Measurements from ENCODE around the gene NRP1. TPM values are rescaled to one million over a fixed set of nuclear protein-coding genes. Genes with fewer than 3 reads are reported as not detected.

NRP1 gene
- polyA plus RNA-seq, 1 of the 3 experiments (the other 2 are of a cell fraction), result 129 TPM

DNA sequence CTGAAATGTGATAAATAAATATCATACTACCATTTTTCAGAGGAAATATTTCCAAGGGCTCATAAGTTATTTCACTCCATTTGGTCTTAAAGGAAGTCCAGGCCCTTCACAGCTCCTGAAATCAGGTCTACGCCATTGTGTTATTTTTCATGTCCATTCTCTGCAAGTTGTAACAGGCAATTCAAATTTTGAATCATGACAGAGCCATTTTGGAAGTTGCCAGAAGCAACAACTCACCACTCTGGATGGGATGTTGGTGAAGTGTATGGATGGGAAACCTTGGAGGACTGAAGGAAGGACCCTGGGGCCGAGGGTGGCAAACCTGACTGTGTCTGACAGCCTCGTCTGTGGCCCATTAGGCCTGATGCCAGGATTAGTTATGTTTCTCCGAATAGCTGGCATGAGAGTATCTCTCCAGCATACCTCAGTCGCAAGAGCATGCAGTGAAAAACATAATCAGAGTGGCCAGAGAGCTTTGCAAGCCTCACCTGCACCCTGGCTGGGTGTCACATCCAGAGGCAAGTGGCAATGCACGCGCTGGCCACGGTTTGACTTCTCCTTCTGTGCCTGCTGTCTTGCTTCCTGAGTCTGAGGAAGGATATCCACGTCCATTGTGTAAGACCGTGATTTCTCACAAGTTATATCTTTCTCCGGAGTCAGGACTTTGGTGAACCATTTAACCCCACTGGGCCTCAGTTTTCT is 87.1 kb downstream of the NRP1 start (continued):
- TF ChIP-seq, protein P1, sequence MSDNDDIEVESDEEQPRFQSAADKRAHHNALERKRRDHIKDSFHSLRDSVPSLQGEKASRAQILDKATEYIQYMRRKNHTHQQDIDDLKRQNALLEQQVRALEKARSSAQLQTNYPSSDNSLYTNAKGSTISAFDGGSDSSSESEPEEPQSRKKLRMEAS (IDR thresholded peaks at IDR 0.05; ENCODE audit: low read depth), result no peak
- no peak for TF ChIP-seq RCOR1 (IDR thresholded peaks at IDR 0.05; ENCODE audit: low read length)

DNA sequence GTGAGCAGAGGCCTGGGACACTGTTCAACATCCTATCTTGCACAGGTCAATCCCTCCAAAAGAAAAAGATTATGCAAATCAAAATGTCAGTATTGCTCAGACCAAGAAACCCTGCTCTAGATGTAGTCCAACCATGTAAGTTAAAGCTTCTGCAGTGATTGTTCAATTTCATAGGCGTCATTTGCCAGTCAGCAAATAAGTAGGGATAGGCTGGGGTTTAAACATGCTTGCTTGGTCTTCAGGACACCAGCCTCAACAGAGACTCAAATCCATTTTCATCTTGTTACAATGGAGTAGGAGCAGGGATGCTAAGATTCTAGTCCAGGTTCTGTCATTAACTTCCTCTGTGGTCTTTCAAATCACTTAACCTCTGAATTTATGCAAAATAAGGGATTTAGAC is 89.1 kb downstream of the NRP1 start:
- peaks cover 47% of the 10 kb centered on the region for H3K79me2 ChIP-seq (ENCODE audit: insufficient read depth)
- WGBS (ENCODE audit: low lambda C conversion rate), result 100% methylated on average over 1 of the region's 1 CpG
- no peak overlapping the region for H2AFZ ChIP-seq (ENCODE audit: low read depth)
- no peak overlapping the region for H3K9ac ChIP-seq
- H3K9me3 ChIP-seq, result no peaks in the 10 kb centered on the region
- peaks cover 38% of the 10 kb centered on the region for H3F3A ChIP-seq (replicated peaks; ENCODE audit: insufficient read depth)
- H3K27me3 ChIP-seq (ENCODE audit: insufficient read depth), result no peaks in the 10 kb centered on the region
- DNase-seq, result no peak
- H3K4me2 ChIP-seq, result no peak overlapping the region
- H4K20me1 ChIP-seq (ENCODE audit: insufficient read depth), result no peaks in the 10 kb centered on the region
- H3K9me2 ChIP-seq, result no peaks in the 10 kb centered on the region
- ChIA-PET CTCF (no interaction called here), POLR2A (no interaction called here)
- H3K4me3 ChIP-seq (ENCODE audit: low read depth in 2 of 2, low read length in 1 of 2), result no peak overlapping the region
- peaks cover 29 to 77% of the 10 kb centered on the region in 2 experiments for H3K36me3 ChIP-seq (replicated peaks in 1 of 2; ENCODE audit: control insufficient read depth in 1 of 2, insufficient read depth in 2 of 2, low read length in 1 of 2)
- peaks cover 0 to 39% of the 10 kb centered on the region in 2 experiments for H3K4me1 ChIP-seq (ENCODE audit: control insufficient read depth in 1 of 2, insufficient read depth in 2 of 2, low read depth in 1 of 2, low read length in 1 of 2)
- TF ChIP-seq TCF12 (IDR thresholded peaks at IDR 0.05) (no peak), CHD2 (IDR thresholded peaks at IDR 0.05; ENCODE audit: low read length, partially characterized antibody) (no peak), MEF2A (IDR thresholded peaks at IDR 0.05; ENCODE audit: borderline replicate concordance, low read depth) (no peak)
- H3K27ac ChIP-seq (ENCODE audit: low read depth in 2 of 2, low read length in 1 of 2), result no peak overlapping the region; a peak in 1 of 4 replicates

DNA sequence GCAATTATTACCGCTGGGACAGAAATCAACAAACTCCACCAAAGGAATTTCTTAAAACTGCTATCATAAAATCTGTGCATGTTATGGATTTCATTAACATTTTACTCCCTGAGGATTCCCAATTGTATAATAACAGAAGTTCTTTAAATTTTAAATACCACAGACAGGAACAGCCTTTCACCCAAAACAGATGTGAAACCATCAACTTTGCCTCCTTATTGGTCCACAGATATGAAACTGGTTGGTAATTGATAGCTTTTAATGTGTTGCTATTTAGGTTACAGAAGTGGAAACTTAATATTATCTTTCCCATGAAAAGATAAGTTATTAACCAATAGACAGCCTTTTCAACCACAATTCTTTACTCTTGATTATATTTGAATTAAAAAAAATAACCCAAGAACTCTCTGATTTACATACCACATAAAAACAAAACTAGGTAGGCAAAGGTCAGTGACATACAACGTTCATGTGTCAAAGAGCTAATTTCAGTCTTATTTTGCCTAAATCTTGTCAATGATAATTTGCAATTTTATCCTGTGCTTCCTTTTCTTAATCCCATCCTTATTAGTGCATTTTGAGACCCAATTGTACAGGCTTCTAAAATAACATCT is 90.0 kb downstream of the NRP1 start:
- Histone ChIP-seq H3K9ac (no peak overlapping the region), H3K4me3 (ENCODE audit: low read depth in 2 of 2, low read length in 1 of 2) (no peak overlapping the region), H3K27me3 (ENCODE audit: insufficient read depth) (no peaks in the 10 kb centered on the region), H3K4me2 (no peak overlapping the region), H3K79me2 (ENCODE audit: insufficient read depth) (peaks cover 39% of the 10 kb centered on the region), H4K20me1 (ENCODE audit: insufficient read depth) (no peaks in the 10 kb centered on the region), H2AFZ (ENCODE audit: low read depth) (no peak overlapping the region), H3K9me3 (no peaks in the 10 kb centered on the region), H3K36me3 (replicated peaks in 1 of 2; ENCODE audit: control insufficient read depth in 1 of 2, insufficient read depth in 2 of 2, low read length in 1 of 2) (peaks cover 22 to 71% of the 10 kb centered on the region in 2 experiments), H3F3A (replicated peaks; ENCODE audit: insufficient read depth) (peaks cover 47% of the 10 kb centered on the region), H3K4me1 (ENCODE audit: control insufficient read depth in 1 of 2, insufficient read depth in 2 of 2, low read depth in 1 of 2, low read length in 1 of 2) (peaks cover 0 to 40% of the 10 kb centered on the region in 2 experiments), H3K27ac (ENCODE audit: low read depth in 2 of 2, low read length in 1 of 2) (no peak overlapping the region; a peak in 1 of 4 replicates), H3K9me2 (no peaks in the 10 kb centered on the region)
- ChIA-PET POLR2A (no interaction called here), CTCF (no interaction called here)
- TF ChIP-seq JUND (IDR thresholded peaks at IDR 0.05) (no peak), EP300 (IDR thresholded peaks at IDR 0.05; ENCODE audit: borderline replicate concordance in 1 of 2, low read depth in 1 of 2, low read length in 1 of 2) (no peak), MXI1 (IDR thresholded peaks at IDR 0.05; ENCODE audit: low read depth, low read length) (no peak), TAF1 (IDR thresholded peaks at IDR 0.05; ENCODE audit: borderline replicate concordance, low read depth, low read length) (no peak), FOSL2 (IDR thresholded peaks at IDR 0.05; ENCODE audit: borderline replicate concordance, low read depth) (no peak), EZH2phosphoT487 (IDR thresholded peaks at IDR 0.05; ENCODE audit: borderline replicate concordance, low read depth) (no peak), ELF1 (IDR thresholded peaks at IDR 0.05) (no peak)
- TF ChIP-seq, protein P1 (IDR thresholded peaks at IDR 0.05; ENCODE audit: low read depth), result no peak
- WGBS (ENCODE audit: low lambda C conversion rate), result 88% methylated on average over 2 of the region's 2 CpGs
- no peak for DNase-seq

All from SK-N-SH (cell line).